GM18526 (cell line): Measurements from ENCODE around the gene USP24.

Experiments used
- POLR2A ChIP-seq: IDR thresholded peaks from 3 replicates; pipeline ENCODE4 v1.6.1; 2011; ENCODE audit not compliant: insufficient read length; ENCODE audit errors: extremely low read depth

The USP24 gene

DNA sequence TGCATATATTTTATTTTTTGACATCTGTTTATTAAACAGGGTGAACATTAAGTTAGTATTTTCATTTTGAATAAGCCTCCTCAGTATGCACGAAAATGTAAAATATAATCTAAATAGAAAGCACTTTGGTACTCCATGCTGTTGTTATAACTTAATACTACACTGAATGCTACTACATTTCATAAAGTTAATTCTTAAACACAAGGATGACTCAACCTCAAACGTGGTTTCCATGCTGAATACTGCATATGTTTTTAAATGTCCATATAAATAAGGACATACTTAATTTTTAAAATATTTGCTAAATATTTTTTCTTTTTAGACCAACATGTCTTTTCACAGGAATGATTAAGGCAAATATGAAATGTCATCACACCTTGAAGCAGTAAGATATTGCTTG lies 83.9 kb downstream of the USP24 start:
- no peak for TF ChIP-seq POLR2A

DNA sequence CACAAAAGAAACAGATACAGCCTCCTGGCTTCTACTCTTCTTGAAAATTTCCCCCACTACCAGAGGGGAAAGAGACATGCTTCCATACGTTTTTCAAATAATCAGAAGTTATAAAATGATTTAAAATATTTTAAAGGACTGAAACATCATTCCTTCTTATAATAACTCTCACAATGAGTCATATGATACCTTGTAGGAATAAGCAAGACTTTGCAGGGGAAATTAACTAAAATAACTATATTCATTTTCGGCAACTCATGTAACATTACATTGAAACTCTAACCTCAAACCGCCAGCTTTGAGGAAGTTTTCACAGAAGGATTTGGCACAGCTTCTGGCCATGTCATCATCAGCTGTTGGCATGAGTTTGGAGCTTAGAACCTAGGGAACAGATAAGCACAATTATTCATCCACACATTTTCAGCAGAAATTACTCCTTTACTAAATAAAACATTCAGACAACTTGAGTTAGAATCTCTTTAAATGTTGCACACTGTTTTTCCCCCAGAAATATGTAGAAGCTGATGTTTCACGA lies 85.9 kb downstream of the USP24 start:
- no peak for TF ChIP-seq POLR2A

DNA sequence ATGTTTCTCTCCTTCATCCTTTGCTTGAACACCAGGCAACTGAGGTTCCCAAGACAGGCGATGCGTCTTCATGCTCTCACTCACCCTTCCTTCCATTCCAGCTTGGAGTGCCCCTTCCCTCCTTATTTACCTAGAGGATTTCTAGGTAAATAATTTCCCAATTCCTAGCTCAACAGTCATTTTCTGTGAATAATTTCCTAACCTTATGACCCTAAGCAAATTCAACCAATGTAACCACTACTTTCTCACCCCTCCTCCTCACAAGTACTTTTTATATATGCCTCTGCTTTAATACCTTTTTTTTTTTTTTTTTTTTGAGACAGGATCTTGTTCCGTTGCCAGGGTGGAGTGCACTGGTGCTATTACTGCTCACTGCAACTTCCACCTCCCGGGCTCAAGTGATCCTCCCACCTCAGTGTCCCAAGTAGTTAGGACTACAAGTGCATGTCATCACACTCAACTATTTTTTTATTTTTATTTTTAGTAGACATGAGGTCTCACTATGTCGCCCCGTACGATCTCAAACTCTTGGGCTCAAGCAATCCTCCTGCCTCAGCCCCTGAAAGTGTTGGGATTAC lies 86.7 kb downstream of the USP24 start:
- TF ChIP-seq POLR2A, result no peak

DNA sequence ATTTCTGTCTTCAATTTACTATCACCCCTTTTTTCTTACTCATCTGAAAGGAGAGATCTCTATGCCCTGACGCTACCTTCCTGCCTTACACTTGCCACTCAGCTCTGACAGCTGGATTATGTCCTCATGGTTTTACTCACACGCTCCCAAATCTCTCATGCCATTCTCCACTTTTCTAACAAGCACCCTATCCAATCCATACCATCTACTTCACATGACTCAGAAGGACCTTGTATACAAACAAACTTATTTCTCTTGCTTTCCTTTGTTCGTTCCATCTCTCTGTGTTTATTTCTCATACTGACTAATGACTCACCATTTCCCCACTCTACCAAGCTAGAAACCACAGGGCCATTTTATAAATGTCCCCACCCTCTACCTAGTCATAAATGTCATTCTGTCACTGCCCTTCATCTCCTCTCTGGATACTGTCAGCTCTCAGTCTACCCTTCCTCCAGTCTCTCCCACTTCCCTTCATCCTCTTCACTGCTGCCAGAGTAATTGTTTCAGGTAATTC lies 87.3 kb downstream of the USP24 start:
- TF ChIP-seq POLR2A, result no peak

DNA sequence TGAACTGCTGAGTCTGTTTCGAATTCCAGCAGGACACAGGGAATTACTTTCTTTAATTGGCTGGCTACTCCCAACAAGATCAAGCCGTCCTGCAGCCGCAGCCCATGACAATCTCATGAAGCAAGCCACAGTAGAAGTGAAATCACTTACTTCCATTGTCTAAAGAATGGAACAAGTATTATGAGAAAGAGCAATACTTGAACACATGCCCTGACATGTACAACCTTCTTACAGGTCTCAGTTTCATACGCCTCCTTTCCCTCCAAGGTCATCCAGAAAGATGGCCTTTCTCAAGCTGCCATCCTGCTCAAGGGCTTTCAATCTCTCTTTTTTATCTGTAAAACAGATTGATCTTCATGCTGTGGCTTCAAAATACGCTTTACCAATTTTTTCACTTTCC lies 90.7 kb downstream of the USP24 start:
- TF ChIP-seq POLR2A, result no peak

DNA sequence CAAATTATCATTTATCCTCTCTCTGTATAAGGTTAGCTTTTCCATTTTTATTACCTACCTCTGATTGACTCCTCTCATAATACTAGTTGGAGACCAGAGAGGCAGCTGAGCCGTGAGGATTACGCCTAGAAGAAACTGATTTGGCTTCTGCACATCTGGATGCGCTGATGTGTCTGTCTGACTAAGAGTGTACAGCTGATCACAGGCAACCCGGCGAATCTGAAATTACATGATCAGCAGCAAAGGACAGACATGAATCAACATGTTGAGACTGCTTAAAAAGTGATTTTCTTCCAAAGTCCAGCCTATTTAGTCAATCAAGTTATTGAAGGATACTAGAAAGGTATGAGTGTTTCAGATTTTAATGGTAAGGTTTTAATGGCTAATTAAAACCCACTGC lies 94.6 kb downstream of the USP24 start:
- no peak for TF ChIP-seq POLR2A

DNA sequence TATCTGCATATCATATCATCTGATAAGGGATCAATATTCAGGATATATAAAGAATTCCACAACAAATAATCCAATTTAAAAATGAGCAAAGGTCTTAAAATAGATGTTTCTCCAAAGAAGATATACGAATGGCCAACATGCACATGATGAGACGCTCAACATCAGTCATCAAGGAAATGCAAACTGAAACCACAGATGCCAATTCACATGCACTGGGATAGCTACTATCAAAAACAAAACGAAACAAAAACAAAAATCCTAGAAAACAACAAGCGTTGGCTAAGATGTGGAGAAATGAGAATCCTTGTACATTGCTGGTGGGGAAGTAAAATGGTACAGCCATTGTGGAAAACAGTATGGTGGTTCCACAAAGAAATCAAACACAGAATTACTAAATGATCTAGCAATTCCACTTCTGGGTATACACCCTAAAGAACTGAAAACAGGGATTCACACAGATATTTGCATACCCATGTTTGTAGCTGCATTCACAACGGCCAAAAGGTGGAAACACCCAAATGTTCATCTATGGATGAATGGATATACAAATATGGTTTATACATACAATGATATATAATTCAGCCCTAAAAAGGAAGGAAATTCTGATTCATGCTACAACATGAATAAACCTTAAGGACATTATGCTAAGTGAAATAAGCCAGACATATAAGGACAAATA lies 96.4 kb downstream of the USP24 start:
- TF ChIP-seq POLR2A, result no peak

DNA sequence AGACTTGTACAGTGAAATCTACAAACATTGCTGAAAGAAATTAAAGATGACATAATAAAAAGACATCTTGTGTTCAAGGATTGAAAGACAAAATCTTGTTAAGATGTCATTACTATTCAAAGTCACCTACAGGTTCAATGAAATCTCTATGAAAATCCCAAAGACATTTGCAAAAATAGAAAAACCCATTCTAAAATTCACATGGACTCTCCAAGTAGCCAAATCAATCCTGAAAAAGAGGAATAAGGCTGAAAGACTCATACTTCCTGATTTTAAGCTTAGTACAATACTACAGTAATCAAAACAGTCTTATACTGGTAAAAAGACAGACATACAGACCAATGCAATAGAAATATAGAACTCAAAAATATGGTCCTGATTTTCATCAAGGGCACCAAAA lies 97.2 kb downstream of the USP24 start:
- no peak for TF ChIP-seq POLR2A

DNA sequence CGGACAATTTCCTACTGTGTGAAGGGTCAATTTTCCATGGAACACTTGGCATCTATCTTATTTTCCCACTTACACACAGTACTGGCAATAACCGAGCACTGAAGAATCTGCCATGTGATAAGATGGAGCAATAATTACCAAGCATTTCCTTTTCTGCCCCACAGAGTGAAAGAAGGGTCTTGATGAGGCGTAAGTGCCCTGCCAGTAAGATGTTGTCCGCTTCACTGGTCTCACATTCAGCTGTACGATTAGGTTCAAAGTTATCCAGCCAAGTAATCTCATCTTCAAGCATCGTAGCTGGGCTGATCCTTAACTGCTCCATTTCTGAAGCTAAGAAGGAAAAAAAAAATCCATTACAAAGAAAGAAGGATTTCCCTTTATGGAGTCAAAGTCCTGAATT lies 108.1 kb downstream of the USP24 start:
- TF ChIP-seq POLR2A, result no peak

DNA sequence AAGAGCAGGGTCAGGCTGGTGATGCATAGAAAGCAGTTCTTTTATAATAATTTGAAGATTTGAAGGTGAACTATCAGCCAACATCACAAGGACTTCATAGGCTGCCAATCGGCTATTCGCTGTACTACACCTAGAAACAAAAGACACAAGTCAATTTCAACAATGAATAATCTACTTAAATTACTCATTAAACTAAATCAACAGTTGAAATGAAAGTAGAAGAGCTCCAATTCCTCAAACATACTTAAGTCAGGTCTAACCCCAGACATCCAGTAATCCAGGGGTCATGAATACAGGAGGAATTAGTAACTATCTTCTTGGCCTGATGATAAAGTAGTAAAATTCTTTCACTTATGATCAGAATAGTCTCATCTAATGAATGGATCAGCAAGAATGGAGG lies 111.3 kb downstream of the USP24 start:
- TF ChIP-seq POLR2A, result no peak

DNA sequence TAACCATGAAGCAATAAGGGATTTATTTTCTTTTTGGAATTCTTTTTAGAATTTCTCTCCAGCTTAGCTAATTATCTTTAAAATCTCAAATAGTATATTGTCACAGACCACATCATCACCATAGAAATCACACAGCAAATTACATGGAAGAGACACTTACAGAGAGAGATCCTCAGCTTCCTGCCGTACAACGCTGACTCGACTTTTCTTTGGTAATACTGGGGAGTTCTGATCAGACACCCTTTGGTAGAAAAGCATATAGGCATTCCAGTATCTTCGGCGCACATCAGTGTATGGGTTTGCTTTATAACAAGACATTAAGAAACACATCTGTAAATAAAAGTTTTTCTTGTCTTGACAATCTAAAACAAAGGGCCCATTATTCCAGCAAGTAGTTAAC lies 120.1 kb downstream of the USP24 start:
- no peak for TF ChIP-seq POLR2A

DNA sequence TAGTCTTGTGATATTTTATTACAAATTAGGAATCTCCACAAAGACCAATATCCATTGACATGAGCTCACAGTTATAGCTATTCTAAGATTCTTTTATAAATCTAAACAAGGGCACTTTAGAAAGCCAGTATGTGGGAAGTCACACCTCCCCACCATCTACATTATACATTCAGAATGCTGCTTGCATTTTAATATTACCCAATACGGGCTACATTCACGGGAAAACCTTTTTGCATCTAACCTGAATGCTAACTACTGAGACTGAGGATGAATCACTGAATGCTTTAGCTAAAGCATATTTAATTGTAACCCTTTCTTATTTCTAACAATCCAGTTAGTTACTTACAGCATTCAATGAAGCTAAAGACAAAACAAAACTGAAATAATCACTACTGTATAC lies 122.7 kb downstream of the USP24 start:
- TF ChIP-seq POLR2A, result no peak

DNA sequence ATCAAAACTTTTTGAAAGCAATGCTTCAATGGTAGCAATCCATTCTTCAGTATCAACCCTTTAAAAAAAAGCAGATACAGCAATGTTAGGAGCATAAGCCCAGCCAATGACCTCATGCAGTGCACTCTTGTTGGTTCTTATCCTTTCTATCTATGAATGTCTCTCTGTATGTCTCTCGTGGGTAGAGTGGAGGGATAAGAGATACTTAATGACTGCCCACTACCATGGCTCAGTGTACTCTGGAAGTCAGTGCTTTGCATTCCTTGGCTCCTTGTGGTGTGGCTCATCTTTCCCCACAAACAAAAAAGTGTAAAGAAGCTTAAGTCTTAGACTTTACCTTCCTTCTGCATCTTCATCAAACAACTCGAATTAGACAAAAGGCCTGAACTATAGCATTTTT lies 125.5 kb downstream of the USP24 start:
- no peak for TF ChIP-seq POLR2A

DNA sequence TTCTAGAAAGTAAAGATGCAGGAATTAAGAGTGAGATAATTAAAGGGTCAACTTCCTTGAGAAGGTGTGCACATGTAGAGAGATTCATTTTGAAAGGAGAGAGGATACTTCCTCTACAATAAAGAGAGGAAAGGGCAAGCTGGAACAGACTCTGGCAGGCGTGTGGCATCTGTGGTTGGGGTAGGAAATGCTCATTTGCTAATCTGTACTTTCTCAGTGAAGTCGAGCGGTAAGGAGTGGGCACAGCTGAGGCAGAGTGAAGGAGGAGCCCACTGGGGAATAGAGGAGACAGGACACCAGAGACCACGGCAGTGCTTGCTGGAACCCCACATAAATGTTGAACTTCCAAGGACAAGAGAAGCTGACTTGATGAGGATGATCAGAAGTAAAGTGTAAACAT lies 126.8 kb downstream of the USP24 start:
- TF ChIP-seq POLR2A, result no peak

DNA sequence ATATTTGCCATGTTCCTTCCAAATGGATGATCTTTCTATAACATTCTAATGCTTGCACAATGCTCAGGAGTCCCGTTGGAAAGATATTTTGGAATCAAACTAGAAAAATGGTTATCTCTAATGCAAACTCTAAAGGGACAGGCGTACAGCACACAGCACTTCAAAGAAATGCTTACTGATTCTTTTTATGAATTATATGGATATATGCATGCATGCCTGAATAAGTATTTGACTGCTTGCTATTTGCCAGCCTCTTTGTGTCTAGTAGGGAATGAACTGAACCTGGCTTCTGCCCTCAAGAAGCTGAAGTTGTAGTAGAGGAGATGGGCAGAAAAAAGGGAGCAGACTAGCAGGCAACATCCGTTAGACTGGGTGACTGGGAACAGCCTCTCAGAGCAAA lies 127.7 kb downstream of the USP24 start:
- no peak for TF ChIP-seq POLR2A

DNA sequence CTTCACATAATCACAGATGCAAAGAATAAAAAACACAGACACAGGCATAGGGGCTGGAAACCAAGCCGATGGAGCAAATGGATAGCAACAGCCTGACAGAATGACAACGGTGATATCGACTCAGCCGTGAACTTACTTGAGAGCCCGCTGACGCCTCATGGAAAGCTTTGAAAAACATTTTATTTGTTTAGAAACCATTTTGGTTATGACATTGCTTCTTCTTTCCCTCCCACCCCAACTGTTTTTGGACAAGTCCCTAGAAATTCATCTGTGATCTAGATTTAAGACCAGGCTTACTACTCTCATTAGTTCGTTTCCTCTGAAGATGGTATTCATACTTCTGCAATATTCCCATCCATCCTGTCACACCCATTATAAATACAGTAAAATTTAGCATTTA lies 130.9 kb downstream of the USP24 start:
- no peak for TF ChIP-seq POLR2A

DNA sequence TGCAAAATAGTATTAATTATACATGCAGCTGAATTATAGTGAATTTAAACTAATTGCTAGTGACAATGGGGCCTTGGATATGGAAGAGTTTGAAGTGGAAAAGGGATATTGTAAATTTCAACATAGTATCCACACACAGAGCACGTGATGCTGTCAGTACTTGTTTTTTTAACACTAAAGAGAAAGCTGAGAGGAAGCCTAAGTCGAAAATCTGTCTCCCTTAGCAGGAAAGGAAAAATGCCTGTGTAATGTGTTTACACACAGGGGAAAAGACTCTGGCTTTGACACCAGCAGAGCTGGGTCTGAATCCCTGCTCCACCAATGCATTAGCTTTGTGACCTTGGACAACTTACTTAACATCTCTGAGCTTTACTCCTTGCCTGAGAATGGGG lies 133.3 kb downstream of the USP24 start:
- no peak for TF ChIP-seq POLR2A
